NT2/D1 (cell line): Measurements from ENCODE around the gene USP21.

Experiments used
- YY1 ChIP-seq: IDR thresholded peaks from 2 replicates; pipeline ENCODE4 v1.6.1; 2011; ENCODE audit not compliant: insufficient read length, insufficient read depth
- ZNF274 ChIP-seq: IDR thresholded peaks from 2 replicates; pipeline ENCODE4 v1.6.1; 2011; ENCODE audit warnings: mild to moderate bottlenecking, low read depth, low read length

DNA sequence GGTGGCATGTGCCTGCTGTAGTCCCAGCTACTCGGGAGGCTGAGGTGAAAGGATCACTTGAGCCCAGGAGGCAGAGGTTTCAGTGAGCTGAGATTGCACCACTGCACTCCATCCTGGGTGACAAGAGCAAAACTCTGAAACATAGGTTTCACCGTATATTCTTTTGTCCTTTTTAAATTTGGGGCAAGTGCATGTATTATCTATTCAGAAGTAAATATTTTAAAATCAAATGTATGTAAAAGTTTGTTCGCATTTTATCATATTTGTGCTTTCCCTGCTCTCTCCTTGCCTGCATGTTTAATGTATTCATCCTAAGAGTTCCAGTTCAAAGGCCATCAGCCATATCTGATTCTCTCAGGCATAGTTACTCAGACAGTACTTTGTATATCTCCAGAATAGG is 13.5 kb upstream of the USP21 start:
- TF ChIP-seq YY1 (no peak), ZNF274 (no peak)
